B cell (primary cell): ENCODE data around the gene SSH3.

Experiments used
- CTCF ChIP-seq: fragments of 200-600 bp; IDR thresholded peaks from one replicate; pipeline ENCODE4 v1.8.0; 2022; ENCODE audit warnings: antibody characterized with exemption, mild to moderate bottlenecking
- EZH2 ChIP-seq: IDR thresholded peaks from 2 replicates; pipeline ENCODE4 v1.6.1; 2012; ENCODE audit warnings: borderline replicate concordance, low read depth, mild to moderate bottlenecking, moderate library complexity, low read length; ENCODE audit not compliant: insufficient read depth, poor library complexity, severe bottlenecking

DNA sequence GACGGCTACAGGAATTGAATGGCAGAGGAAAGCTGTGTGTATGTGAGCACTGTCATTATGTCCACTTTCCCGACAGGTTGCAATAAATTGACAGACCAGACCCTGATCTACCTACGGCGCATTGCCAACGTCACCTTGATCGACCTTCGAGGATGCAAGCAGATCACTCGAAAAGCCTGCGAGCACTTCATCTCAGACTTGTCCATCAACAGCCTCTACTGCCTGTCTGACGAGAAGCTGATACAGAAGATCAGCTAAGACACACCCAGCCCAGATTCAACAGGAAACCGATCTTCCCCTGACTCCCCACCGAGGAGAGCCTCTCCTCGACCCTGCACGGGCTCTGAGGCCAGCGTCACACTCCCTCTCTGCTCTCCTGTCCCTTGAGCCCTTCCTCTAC, 48.5 kb upstream of the SSH3 start:
- TF ChIP-seq CTCF, result no peak
- TF ChIP-seq EZH2, result no peak
